Peyer's patch (tissue), 4 donors: ENCODE measurements around the gene CST11. TPM values are rescaled to one million over a fixed set of nuclear protein-coding genes. Genes with fewer than 3 reads are reported as not detected.

ENCODE experiments used
- DNase-seq, 3 donors: peaks; one replicate each; pipeline ENCODE4 v3.0.0-alpha.2; 2017 to 2019
- H3K27ac ChIP-seq, 4 donors: fragments of 200-600 bp; sonication (generic); one replicate each; pipeline ENCODE4 v1.5.1; 2016 to 2019
- H3K27me3 ChIP-seq, 2 donors: fragments of 200-600 bp; sonication (generic); one replicate each; pipeline ENCODE4 v1.5.1; 2019
- H3K36me3 ChIP-seq, 3 donors: fragments of 200-600 bp; sonication (generic); one replicate each; pipeline ENCODE4 v1.5.1; 2016 to 2019
- H3K4me1 ChIP-seq, 4 donors: fragments of 200-600 bp; sonication (generic); one replicate each; pipeline ENCODE4 v1.5.1; 2016 to 2019
- H3K4me3 ChIP-seq, 4 donors: fragments of 200-600 bp; sonication (generic); 1 replicate in 3 of 4; 2 replicates in 1 of 4; pipeline ENCODE4 v1.5.1; 2016 to 2019; ENCODE audit warnings: mild to moderate bottlenecking in 1 of 4
- H3K9me3 ChIP-seq, 4 donors: fragments of 200-600 bp; sonication (generic); one replicate each; pipeline ENCODE4 v1.5.1; 2016 to 2019; ENCODE audit warnings: mild to moderate bottlenecking in 1 of 4
- CTCF ChIP-seq, 6 experiments: fragments of 450-650 bp in 4 of 6; fragments of 200-600 bp in 2 of 6; sonication (generic) in 1 of 6; IDR thresholded peaks; one replicate each; pipeline ENCODE4 v1.5.1; 2017 to 2019; ENCODE audit warnings: antibody characterized with exemption in 6 of 6, mild to moderate bottlenecking in 3 of 6, moderate library complexity in 1 of 6
- POLR2A ChIP-seq, 2 donors: fragments of 450-650 bp; IDR thresholded peaks; one replicate each; pipeline ENCODE4 v1.5.1; 2017; ENCODE audit warnings: antibody characterized with exemption in 2 of 2, mild to moderate bottlenecking in 2 of 2, moderate library complexity in 2 of 2
- total RNA-seq, 4 donors: library from RNA; depleted of rRNA; stranded (reverse); fragments of >200 nt; gene quantifications; one replicate each; pipeline ENCODE4 v1.1.0, GENCODE V29; 2016

The CST11 gene
- total RNA-seq, 4 donors from 2014 or later: not detected

DNA sequence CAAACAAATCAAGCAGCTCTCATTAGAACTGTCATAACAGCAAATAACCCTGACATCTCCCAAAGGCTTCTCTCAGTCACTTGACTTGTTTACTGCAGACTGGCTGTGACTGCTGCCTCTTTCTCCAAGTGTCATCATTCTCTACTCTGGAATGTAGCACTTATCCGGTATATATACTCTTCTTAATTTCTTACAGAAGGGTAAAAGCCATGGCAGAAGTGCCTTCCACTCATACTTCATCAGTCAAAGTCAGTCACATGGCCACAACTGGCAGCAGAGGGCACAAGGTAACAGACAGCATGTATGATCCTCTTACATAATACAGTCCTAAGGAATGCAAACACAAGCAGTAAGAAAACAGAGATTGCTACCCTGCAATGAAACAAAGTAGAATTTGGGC, 40.6 kb downstream of the CST11 start:
- Histone ChIP-seq H3K4me3 (no peak overlapping the region), H3K27me3 (no peaks in the 10 kb centered on the region), H3K4me1 (peaks cover 0 to 6% (median 0%) of the 10 kb centered on the region in 4 donors), H3K9me3 (no peaks in the 10 kb centered on the region), H3K27ac (no peak overlapping the region), H3K36me3 (no peaks in the 10 kb centered on the region)
- no peak for DNase-seq
- TF ChIP-seq POLR2A (IDR thresholded peaks at IDR 0.05) (no peak), CTCF (IDR thresholded peaks at IDR 0.05) (no peak)

- H3K4me1 ChIP-seq: peaks cover 0 to 6% (median 0%) of the 10 kb centered on the region in 4 donors
- no peaks in the 10 kb centered on the region for H3K36me3 ChIP-seq
- H3K9me3 ChIP-seq: no peaks in the 10 kb centered on the region
- no peaks in the 10 kb centered on the region for H3K27me3 ChIP-seq
- no peak for DNase-seq
- no peak overlapping the region for H3K27ac ChIP-seq
- no peak for TF ChIP-seq CTCF (IDR thresholded peaks at IDR 0.05)
- no peak for TF ChIP-seq POLR2A (IDR thresholded peaks at IDR 0.05)
- H3K4me3 ChIP-seq: no peak overlapping the region
These were observed 41.6 kb downstream of the CST11 start for GRCh38 chr20:23410916-23411695.

DNA sequence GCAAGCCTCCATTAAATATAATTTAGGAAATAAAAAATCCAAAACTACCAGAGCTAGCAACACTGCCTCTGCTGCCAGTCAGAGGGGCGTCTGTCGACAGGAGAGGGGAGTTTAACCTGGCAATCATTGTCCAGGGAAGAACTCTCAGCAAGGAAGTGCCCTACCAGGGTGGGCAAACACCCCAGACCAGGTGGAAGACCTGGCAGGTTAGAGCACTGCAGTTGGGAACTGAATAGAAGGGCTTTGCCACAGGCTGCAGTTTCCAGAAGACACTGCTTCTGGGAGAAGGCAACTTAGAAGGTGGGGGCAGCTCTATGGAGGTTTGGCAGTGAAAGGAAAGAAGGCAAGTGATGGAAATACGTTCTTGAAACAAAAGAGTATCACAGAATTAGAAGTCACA, 42.9 kb downstream of the CST11 start:
- Histone ChIP-seq H3K9me3 (no peaks in the 10 kb centered on the region), H3K27ac (no peak overlapping the region), H3K36me3 (no peaks in the 10 kb centered on the region), H3K4me1 (peaks cover 0 to 6% (median 0%) of the 10 kb centered on the region in 4 donors), H3K4me3 (no peak overlapping the region), H3K27me3 (no peaks in the 10 kb centered on the region)
- DNase-seq: no peak
- no peak for TF ChIP-seq POLR2A (IDR thresholded peaks at IDR 0.05)
- TF ChIP-seq CTCF (IDR thresholded peaks at IDR 0.05): no peak

DNA sequence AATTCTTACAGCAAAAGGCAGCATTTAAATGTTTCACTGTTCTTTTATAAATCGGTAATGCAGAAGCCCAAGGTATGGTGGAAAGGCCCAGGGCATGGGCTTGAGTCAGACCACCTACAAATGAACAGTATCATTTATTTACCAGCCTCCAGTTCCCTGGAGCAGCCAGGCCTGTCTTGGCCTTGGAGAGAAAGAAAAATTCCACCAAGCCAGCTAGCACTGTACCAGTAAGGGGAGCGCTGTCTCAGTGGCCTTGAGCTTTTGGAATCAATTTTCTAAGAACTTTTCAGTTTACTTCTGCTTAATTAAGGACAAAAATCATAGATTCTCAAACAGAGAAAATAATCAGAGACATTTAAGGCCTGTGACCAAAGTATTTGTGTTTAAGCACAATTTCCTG, 43.7 kb downstream of the CST11 start:
- no peak overlapping the region for H3K27ac ChIP-seq
- no peak for DNase-seq
- H3K4me1 ChIP-seq: peaks cover 0 to 6% (median 0%) of the 10 kb centered on the region in 4 donors
- no peak overlapping the region for H3K4me3 ChIP-seq
- H3K36me3 ChIP-seq: no peaks in the 10 kb centered on the region
- no peaks in the 10 kb centered on the region for H3K9me3 ChIP-seq
- H3K27me3 ChIP-seq: no peaks in the 10 kb centered on the region
- TF ChIP-seq CTCF (IDR thresholded peaks at IDR 0.05) (no peak), POLR2A (IDR thresholded peaks at IDR 0.05) (no peak)

DNA sequence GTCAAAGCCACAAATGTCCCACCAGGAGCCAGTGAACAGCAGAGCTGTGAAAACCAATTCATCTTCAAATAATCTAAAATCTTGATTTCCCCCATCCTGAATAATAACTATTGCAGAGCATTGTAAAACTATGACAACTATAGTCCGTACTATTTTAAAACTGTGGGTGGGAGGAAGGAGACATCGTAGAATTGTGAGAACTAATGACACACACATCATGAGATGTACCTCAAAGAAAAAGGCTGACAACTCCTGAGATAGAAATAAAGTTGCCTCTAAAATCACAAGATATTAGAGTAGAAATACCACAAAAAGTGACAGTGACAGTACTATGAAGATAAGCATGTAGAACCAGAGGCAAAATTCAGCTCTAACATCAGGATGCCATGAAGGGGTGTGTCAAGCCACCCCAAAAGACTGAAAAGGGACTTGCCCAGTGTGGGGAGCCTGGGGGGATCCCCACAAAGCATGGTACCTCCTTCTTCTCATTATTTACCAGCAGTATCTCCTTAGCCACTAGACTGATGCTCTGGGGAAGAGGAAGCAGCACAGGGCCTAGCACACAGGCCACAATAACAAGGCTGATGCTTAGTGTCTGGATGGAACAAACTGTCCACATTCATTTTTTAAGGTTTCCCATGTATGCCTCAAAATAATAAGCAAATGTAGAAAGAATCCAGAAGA, 44.8 kb downstream of the CST11 start:
- no peak overlapping the region for H3K27ac ChIP-seq
- no peaks in the 10 kb centered on the region for H3K36me3 ChIP-seq
- no peaks in the 10 kb centered on the region for H3K27me3 ChIP-seq
- peaks cover 0 to 6% (median 0%) of the 10 kb centered on the region in 4 donors for H3K4me1 ChIP-seq
- DNase-seq: no peak
- no peak overlapping the region for H3K4me3 ChIP-seq
- H3K9me3 ChIP-seq: no peaks in the 10 kb centered on the region
- TF ChIP-seq CTCF (IDR thresholded peaks at IDR 0.05) (no peak), POLR2A (IDR thresholded peaks at IDR 0.05) (no peak)
